ENCODE data around the gene DCP1B.

DNA sequence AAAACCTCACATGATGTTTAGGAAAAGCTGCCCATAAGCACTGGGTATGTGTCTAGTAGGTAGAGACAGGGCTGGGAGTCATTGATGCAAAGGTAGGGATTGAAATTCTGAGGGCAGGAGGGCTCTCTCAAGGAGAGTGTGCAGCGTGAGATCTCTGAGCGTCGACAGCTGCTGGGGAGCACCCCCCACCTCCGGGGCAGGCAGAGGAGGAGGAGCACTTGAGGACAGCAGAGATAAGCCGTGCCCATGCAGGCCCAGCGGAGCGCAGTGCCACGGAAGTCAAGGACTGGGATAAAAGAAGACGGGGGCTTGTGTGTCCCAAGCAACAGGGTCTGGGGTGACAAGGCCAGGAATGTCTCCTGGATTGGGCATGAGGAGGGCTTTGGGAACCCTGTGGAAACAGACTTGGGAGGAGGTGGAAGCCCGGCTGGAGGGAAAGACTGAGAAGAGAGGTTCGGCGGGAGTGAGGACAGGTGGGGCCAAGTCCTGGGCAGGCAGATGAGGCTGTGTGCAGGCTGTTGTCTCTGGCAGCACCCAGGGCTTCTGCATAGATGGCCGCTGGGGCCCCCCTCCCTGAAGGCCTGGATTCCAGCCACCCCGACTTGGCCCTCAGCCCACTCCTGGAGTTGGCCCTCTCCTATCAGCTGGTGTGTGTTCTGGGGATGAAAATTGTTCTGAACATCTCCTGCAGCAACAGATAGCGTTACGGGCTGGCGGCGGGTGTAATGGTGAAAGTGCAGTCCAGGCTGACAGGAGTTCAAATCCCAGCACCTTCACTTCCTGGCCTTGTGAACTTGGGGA is 87.7 kb downstream of the DCP1B start:
- TF ChIP-seq, protein P1, sequence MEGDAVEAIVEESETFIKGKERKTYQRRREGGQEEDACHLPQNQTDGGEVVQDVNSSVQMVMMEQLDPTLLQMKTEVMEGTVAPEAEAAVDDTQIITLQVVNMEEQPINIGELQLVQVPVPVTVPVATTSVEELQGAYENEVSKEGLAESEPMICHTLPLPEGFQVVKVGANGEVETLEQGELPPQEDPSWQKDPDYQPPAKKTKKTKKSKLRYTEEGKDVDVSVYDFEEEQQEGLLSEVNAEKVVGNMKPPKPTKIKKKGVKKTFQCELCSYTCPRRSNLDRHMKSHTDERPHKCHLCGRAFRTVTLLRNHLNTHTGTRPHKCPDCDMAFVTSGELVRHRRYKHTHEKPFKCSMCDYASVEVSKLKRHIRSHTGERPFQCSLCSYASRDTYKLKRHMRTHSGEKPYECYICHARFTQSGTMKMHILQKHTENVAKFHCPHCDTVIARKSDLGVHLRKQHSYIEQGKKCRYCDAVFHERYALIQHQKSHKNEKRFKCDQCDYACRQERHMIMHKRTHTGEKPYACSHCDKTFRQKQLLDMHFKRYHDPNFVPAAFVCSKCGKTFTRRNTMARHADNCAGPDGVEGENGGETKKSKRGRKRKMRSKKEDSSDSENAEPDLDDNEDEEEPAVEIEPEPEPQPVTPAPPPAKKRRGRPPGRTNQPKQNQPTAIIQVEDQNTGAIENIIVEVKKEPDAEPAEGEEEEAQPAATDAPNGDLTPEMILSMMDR (IDR thresholded peaks at IDR 0.05 in 8 of 11, conservative IDR thresholded peaks at IDR 0.05 in 3 of 11) = no peak
- TF ChIP-seq POLR2A (IDR thresholded peaks at IDR 0.05) (no peak), POLR2AphosphoS5 (IDR thresholded peaks at IDR 0.05) (no peak)
